ENCODE measurements around the gene VEGFA. TPM values are rescaled to one million over a fixed set of nuclear protein-coding genes. Genes with fewer than 3 reads are reported as not detected.

VEGFA gene
- total RNA-seq, 2 donors from 2014 or later, result 127 to 335 TPM

GRCh38 chr6:43724354-43724753 is 45.7 kb upstream of the VEGFA start:
- intact Hi-C loops (cut with DNase I), result no loop called here
- H3K27ac ChIP-seq, result peak overlapping the region; percentile 28 to 84
- no peak for TF ChIP-seq POLR2A (IDR thresholded peaks at IDR 0.05)
- no peak for TF ChIP-seq CTCF (IDR thresholded peaks at IDR 0.05)
- no peak for TF ChIP-seq POLR2AphosphoS5 (IDR thresholded peaks at IDR 0.05)
- H3K4me3 ChIP-seq, result no peak overlapping the region
- DNase-seq (ENCODE audit: low spot score), result no peak
- H3K4me1 ChIP-seq (replicated peaks), result peaks cover 16% of the 10 kb centered on the region
- no peaks in the 10 kb centered on the region for H3K9me3 ChIP-seq
- WGBS, result 65% methylated on average over 2 of the region's 2 CpGs
- no peaks in the 10 kb centered on the region for H3K27me3 ChIP-seq (replicated peaks; ENCODE audit: insufficient read depth)
- H3K36me3 ChIP-seq, result no peaks in the 10 kb centered on the region

- DNase-seq (ENCODE audit: low spot score), result peak; percentile 91
- H3K27ac ChIP-seq, result peak overlapping the region; percentile 28 to 84
- intact Hi-C loops (cut with DNase I), result no loop called here
- H3K4me3 ChIP-seq, result no peak overlapping the region
- WGBS, result 42% methylated on average over 17 of the region's 17 CpGs
- no peaks in the 10 kb centered on the region for H3K9me3 ChIP-seq
- H3K4me1 ChIP-seq (replicated peaks), result peaks cover 16% of the 10 kb centered on the region
- H3K36me3 ChIP-seq, result no peaks in the 10 kb centered on the region
- peak; percentile 73 for TF ChIP-seq POLR2A (IDR thresholded peaks at IDR 0.05)
- no peak for TF ChIP-seq CTCF (IDR thresholded peaks at IDR 0.05)
- TF ChIP-seq POLR2AphosphoS5 (IDR thresholded peaks at IDR 0.05), result peak; percentile 98
- no peaks in the 10 kb centered on the region for H3K27me3 ChIP-seq (replicated peaks; ENCODE audit: insufficient read depth)
Measured at GRCh38 chr6:43724914-43725642, 44.9 kb upstream of the VEGFA start.

GRCh38 chr6:43725643-43726580 is 44.1 kb upstream of the VEGFA start:
- intact Hi-C loops (cut with DNase I), result no loop called here
- H3K9me3 ChIP-seq, result no peaks in the 10 kb centered on the region
- H3K27ac ChIP-seq, result peak overlapping the region; percentile 28 to 84
- H3K36me3 ChIP-seq, result no peaks in the 10 kb centered on the region
- H3K4me3 ChIP-seq, result no peak overlapping the region
- WGBS, result 84% methylated on average over 7 of the region's 7 CpGs
- DNase-seq (ENCODE audit: low spot score), result no peak
- H3K4me1 ChIP-seq (replicated peaks), result peaks cover 16% of the 10 kb centered on the region
- no peaks in the 10 kb centered on the region for H3K27me3 ChIP-seq (replicated peaks; ENCODE audit: insufficient read depth)
- TF ChIP-seq CTCF (IDR thresholded peaks at IDR 0.05) (no peak), POLR2A (IDR thresholded peaks at IDR 0.05) (no peak), POLR2AphosphoS5 (IDR thresholded peaks at IDR 0.05) (no peak)

- Histone ChIP-seq H3K4me3 (no peak overlapping the region), H3K9me3 (no peaks in the 10 kb centered on the region), H3K4me1 (replicated peaks) (peaks cover 16% of the 10 kb centered on the region), H3K27me3 (replicated peaks; ENCODE audit: insufficient read depth) (no peaks in the 10 kb centered on the region), H3K27ac (peak overlapping the region in 1 of 2 donors; percentile 84), H3K36me3 (no peaks in the 10 kb centered on the region)
- 75% methylated on average over 3 of the region's 3 CpGs for WGBS
- DNase-seq (ENCODE audit: low spot score), result no peak
- TF ChIP-seq POLR2A (IDR thresholded peaks at IDR 0.05) (no peak), POLR2AphosphoS5 (IDR thresholded peaks at IDR 0.05) (no peak), CTCF (IDR thresholded peaks at IDR 0.05) (no peak)
- intact Hi-C loops (cut with DNase I), result no loop called here
Measured at GRCh38 chr6:43727634-43728033, 42.4 kb upstream of the VEGFA start.
